Measurements from ENCODE around the gene GARIN3. TPM values are rescaled to one million over a fixed set of nuclear protein-coding genes. Genes with fewer than 3 reads are reported as not detected.

Gene GARIN3
- polyA plus RNA-seq, 4 donors = not detected

DNA sequence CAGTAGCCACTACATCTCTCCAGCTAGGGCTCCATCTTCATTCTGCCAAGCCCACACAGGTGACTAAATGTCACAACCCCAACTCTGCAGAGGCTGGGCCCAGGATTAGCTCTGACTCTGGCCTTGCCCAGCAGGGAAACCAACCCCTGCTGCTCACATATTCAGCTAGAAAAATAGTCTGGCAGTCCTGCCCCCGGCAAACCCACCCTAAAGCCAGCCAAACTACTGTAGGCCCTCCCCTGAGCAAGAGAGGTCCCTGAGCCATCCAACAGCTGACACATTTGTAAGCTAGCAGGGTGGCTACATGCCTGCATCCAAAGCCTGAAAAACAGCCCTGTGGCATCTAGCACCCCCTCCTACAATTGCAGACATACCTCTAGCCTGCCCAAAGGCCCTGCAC lies 46.0 kb downstream of the GARIN3 start:
- Histone ChIP-seq H3K9me3 (ENCODE audit: control insufficient read depth in 2 of 2, insufficient read depth in 1 of 2, low read depth in 1 of 2, low read length in 1 of 2) (peaks cover 0 to 12% of the 10 kb centered on the region in 2 donors), H3K36me3 (ENCODE audit: control insufficient read depth in 3 of 3, insufficient read depth in 2 of 3, low read depth in 1 of 3, low read length in 3 of 3) (no peaks in the 10 kb centered on the region), H3K27me3 (ENCODE audit: control insufficient read depth in 3 of 3, insufficient read depth in 3 of 3, low read length in 3 of 3) (no peaks in the 10 kb centered on the region), H3K27ac (ENCODE audit: low read depth in 1 of 3, low read length in 2 of 3) (no peak overlapping the region), H3K4me3 (ENCODE audit: low read depth in 1 of 3, low read length in 3 of 3) (no peak overlapping the region), H3K4me1 (ENCODE audit: control insufficient read depth in 3 of 3, insufficient read depth in 2 of 3, low read depth in 1 of 3, low read length in 2 of 3) (no peaks in the 10 kb centered on the region)
- DNase-seq (no peak), FAIRE-seq (no peak)
- WGBS, 3 donors = 53 to 81% (median 76%) methylated on average over 1 of the region's 1 CpG

DNA sequence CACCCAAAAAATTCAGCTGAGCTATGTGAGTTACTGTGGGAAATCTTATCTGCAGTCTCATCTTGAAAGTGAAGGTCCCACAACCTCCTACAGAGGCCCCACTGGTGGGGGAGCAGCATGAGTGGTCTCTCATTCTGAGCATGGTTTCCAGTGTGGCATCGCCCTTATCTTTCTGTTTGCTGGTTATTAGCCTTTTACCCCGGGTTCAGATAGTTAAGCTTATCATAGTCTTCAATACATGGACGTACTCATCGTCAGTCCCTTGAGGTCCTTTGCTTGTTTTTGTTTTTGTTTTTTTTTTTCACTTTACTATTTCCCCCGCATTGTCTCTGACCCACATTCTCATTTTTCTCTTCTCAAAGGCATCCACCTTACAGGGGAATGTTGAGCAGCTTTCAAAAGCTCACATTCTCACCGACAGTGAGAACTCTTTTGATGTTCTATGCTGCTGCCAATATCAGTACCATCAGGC lies 49.5 kb downstream of the GARIN3 start:
- DNase-seq = no peak

DNA sequence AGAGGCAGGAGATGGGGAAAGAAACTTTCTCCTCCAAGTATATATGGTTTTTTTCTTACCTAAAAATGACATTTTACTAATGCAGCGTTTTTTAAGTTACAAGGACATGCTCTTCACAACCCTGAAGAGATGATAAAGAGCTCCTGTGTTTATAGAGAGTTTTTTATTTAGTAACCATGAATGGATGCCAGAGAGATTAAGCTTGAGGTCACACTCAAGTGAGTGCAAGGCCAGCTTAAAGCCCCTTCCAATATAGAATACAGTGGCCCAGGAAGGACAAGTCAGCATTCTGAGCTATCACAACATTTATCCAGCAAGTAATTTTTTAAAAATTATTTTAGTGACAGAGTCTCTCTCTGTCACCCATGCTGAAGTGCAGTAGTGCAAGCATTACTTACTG lies 50.6 kb downstream of the GARIN3 start:
- no peak overlapping the region for H3K27ac ChIP-seq (ENCODE audit: low read depth in 1 of 3, low read length in 2 of 3)
- DNase-seq (no peak), FAIRE-seq (no peak)
- no peaks in the 10 kb centered on the region for H3K27me3 ChIP-seq (ENCODE audit: control insufficient read depth in 3 of 3, insufficient read depth in 3 of 3, low read length in 3 of 3)
- no peaks in the 10 kb centered on the region for H3K36me3 ChIP-seq (ENCODE audit: control insufficient read depth in 3 of 3, insufficient read depth in 2 of 3, low read depth in 1 of 3, low read length in 3 of 3)
- WGBS, 3 donors = 50 to 71% (median 63%) methylated on average over 1 of the region's 1 CpG
- H3K4me1 ChIP-seq (ENCODE audit: control insufficient read depth in 3 of 3, insufficient read depth in 2 of 3, low read depth in 1 of 3, low read length in 2 of 3) = no peaks in the 10 kb centered on the region
- no peak overlapping the region for H3K4me3 ChIP-seq (ENCODE audit: low read depth in 1 of 3, low read length in 3 of 3)
- H3K9me3 ChIP-seq (ENCODE audit: control insufficient read depth in 2 of 2, insufficient read depth in 1 of 2, low read depth in 1 of 2, low read length in 1 of 2) = peaks cover 0 to 4% of the 10 kb centered on the region in 2 donors

More for the DNA sequence above, 49.5 kb downstream of the GARIN3 start:
- H3K4me1 ChIP-seq (ENCODE audit: control insufficient read depth in 3 of 3, insufficient read depth in 2 of 3, low read depth in 1 of 3, low read length in 2 of 3) = no peaks in the 10 kb centered on the region
- peaks cover 0 to 12% of the 10 kb centered on the region in 2 donors for H3K9me3 ChIP-seq (ENCODE audit: control insufficient read depth in 2 of 2, insufficient read depth in 1 of 2, low read depth in 1 of 2, low read length in 1 of 2)
- no peak for FAIRE-seq
- H3K4me3 ChIP-seq (ENCODE audit: low read depth in 1 of 3, low read length in 3 of 3) = no peak overlapping the region
- H3K27ac ChIP-seq (ENCODE audit: low read depth in 1 of 3, low read length in 2 of 3) = no peak overlapping the region
- no peaks in the 10 kb centered on the region for H3K27me3 ChIP-seq (ENCODE audit: control insufficient read depth in 3 of 3, insufficient read depth in 3 of 3, low read length in 3 of 3)
- H3K36me3 ChIP-seq (ENCODE audit: control insufficient read depth in 3 of 3, insufficient read depth in 2 of 3, low read depth in 1 of 3, low read length in 3 of 3) = no peaks in the 10 kb centered on the region
- WGBS, 3 donors = 46 to 54% (median 51%) methylated on average over 6 of the region's 6 CpGs

DNA sequence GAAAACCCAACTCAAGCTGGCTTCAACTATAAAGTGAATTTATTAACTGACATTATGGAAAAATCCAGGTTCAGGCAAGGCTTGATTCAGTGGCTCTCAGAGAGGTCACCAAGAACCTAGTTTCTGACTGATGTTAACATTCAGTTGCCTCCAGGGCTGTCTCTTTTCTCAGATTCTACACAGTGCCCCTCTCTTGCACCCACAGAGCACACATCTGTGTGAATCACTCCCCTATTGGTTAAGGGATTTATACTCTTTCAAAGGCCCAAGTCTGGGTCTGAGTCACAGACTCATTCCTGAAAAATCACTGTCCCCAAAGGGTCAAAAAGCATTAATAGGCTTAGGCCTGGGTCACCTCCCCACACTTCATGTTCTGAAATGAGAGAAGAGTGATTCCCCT lies 51.1 kb downstream of the GARIN3 start:
- no peak for FAIRE-seq

DNA sequence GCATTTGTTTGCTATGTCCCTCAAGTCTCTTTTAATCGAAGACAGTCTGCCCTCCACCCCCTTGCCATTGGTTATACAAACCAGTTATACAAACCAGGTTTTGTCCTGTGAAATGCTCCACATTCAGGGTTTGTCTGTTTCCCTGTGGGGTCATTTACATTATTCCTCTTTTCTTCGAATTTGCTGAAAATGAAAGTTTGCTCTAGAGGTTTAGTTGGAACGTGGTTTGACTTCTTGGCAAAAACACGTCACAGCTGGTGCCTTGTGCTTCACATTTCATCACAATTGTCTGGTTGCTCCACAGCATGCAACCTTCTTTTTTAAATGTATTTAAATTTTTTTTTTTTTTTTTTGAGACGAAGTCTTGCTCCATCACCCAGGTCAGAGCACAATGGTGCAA lies 53.1 kb downstream of the GARIN3 start:
- WGBS, 3 donors = 55 to 68% (median 56%) methylated on average over 5 of the region's 5 CpGs

More for the DNA sequence above, 51.1 kb downstream of the GARIN3 start:
- Histone ChIP-seq H3K4me3 (ENCODE audit: low read depth in 1 of 3, low read length in 3 of 3) (no peak overlapping the region), H3K27me3 (ENCODE audit: control insufficient read depth in 3 of 3, insufficient read depth in 3 of 3, low read length in 3 of 3) (no peaks in the 10 kb centered on the region), H3K27ac (ENCODE audit: low read depth in 1 of 3, low read length in 2 of 3) (no peak overlapping the region), H3K9me3 (ENCODE audit: control insufficient read depth in 2 of 2, insufficient read depth in 1 of 2, low read depth in 1 of 2, low read length in 1 of 2) (no peaks in the 10 kb centered on the region), H3K36me3 (ENCODE audit: control insufficient read depth in 3 of 3, insufficient read depth in 2 of 3, low read depth in 1 of 3, low read length in 3 of 3) (no peaks in the 10 kb centered on the region), H3K4me1 (ENCODE audit: control insufficient read depth in 3 of 3, insufficient read depth in 2 of 3, low read depth in 1 of 3, low read length in 2 of 3) (no peaks in the 10 kb centered on the region)
- DNase-seq = no peak

More for the DNA sequence above, 53.1 kb downstream of the GARIN3 start:
- FAIRE-seq = no peak
- no peak for DNase-seq
- H3K36me3 ChIP-seq (ENCODE audit: control insufficient read depth in 3 of 3, insufficient read depth in 2 of 3, low read depth in 1 of 3, low read length in 3 of 3) = no peaks in the 10 kb centered on the region
- no peak overlapping the region for H3K27ac ChIP-seq (ENCODE audit: low read depth in 1 of 3, low read length in 2 of 3)
- H3K4me3 ChIP-seq (ENCODE audit: low read depth in 1 of 3, low read length in 3 of 3) = no peak overlapping the region
- H3K4me1 ChIP-seq (ENCODE audit: control insufficient read depth in 3 of 3, insufficient read depth in 2 of 3, low read depth in 1 of 3, low read length in 2 of 3) = no peaks in the 10 kb centered on the region
- H3K27me3 ChIP-seq (ENCODE audit: control insufficient read depth in 3 of 3, insufficient read depth in 3 of 3, low read length in 3 of 3) = no peaks in the 10 kb centered on the region
- H3K9me3 ChIP-seq (ENCODE audit: control insufficient read depth in 2 of 2, insufficient read depth in 1 of 2, low read depth in 1 of 2, low read length in 1 of 2) = no peaks in the 10 kb centered on the region

Other genes starting within 250 kb of the GARIN3 start
- under 1 TPM in 2 of 4 donors, not detected in 2; 0.43 to 0.51 TPM for gene TIMD4, start 203.0 kb downstream of the GARIN3 start, polyA plus RNA-seq
- 1 to 10 TPM in 1 of 4 donors, under 1 TPM in 1, not detected in 2; 0.10 to 1.4 TPM for gene HAVCR1, start 107.1 kb downstream of the GARIN3 start, polyA plus RNA-seq
- gene HAVCR2, start 57.2 kb downstream of the GARIN3 start, polyA plus RNA-seq = 1 to 10 TPM in 3 of 4 donors, under 1 TPM in 1; 0.45 to 3.0 (median 2.0) TPM
- gene MED7, start 23.4 kb downstream of the GARIN3 start, polyA plus RNA-seq = 10 to 100 TPM in 3 of 4 donors, 1 to 10 TPM in 1; 7.8 to 16.0 (median 12.3) TPM
- 1 to 10 TPM in 3 of 4 donors, under 1 TPM in 1; 0.67 to 2.7 (median 1.4) TPM for gene ITK, start 14.6 kb upstream of the GARIN3 start, polyA plus RNA-seq
- gene CYFIP2, start 99.9 kb upstream of the GARIN3 start, polyA plus RNA-seq = 10 to 100 TPM in 2 of 4 donors, 1 to 10 TPM in 2; 6.3 to 33.4 (median 10.3) TPM

Measured in small intestine (tissue), 7 donors.